HTERT RPE-1 (cell line): ENCODE measurements around the gene RGS1.

ENCODE experiments used
- in situ Hi-C: fragments of 300-500 bp; cut with MboI; formaldehyde crosslinking; loops from 4 replicates; pipeline ENCODE4 v1.14.3; 2020; ENCODE audit warnings: low sequenced_read_pairs

The RGS1 gene

DNA sequence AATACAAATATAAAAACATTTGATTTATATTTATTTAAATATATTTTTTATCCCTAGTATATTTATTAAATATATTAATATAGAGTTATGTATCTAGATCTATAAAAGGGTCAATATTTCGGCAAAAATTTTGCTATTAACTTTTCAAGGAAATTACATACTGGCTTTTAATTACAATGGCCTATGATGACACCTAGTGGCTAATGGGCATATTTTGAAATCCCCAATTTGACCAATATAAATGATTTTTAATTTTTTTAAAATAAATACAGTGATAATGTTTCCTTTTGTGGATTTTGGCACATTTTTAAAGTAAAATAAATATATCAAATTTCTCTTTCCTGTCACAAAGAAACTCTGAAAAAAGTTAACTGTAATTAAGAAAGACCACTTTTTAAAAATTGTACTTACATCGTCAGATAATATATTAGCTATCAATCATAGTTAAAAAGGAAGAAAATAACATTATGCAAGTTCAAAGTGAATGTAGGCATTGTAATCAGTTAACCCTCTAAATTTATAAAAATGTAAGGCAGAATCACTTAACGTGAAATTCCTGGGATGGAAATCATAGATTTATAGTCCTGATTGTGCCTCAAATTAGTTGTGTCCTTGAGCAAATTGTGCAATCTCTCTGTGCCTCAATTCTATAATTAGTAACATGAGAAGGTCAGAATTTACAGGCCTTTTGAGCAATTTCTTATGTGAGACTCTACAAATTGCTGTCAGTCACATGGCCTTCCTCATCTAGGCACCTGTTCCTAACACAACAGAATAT lies 34.7 kb downstream of the RGS1 start:
- in situ Hi-C loops, result no loop called here

DNA sequence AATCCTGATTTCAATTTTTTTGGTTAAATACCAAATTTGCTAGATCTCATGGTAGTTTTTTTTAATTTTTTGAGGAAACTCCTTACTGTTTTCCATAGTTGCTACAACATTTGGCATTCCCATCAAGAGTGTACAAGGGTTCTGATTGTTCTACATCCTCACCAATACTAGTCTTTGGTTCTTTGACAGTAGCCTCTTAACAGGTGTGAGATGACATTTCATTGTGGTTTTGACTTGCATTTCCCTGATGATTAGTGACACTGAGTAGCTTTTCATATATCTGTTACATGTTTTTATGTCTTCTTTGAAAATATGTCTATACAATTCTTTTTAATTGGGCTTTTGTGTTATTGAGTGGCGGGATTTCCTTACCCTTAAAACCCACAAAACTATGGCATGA lies 39.5 kb downstream of the RGS1 start:
- in situ Hi-C loops, result no loop called here

DNA sequence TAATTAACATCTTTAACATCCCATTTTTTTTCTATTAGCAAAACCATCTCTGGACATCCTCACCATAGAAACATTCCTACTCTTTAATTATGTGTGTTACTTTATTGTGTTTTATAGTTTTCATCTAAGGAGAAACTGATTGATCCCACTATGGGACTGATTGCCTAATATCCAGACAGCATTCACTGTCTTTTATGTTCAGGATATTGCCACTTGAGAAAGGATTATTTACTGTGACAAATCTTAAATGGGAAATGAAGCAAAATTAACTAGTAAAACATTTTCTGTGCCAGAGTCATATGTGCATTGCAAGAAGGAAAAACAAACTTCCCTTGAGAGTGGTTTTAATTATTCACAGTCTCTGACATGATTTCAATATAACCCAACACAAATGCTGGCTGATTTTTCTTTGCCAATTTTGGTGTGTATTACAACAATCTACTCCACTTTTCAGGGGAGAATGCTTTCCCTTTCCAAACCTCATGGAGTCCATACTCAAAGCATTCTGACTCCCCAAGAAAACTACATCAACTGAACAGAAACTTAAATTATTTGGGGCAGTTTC lies 44.6 kb downstream of the RGS1 start:
- in situ Hi-C loops, result no loop called here

DNA sequence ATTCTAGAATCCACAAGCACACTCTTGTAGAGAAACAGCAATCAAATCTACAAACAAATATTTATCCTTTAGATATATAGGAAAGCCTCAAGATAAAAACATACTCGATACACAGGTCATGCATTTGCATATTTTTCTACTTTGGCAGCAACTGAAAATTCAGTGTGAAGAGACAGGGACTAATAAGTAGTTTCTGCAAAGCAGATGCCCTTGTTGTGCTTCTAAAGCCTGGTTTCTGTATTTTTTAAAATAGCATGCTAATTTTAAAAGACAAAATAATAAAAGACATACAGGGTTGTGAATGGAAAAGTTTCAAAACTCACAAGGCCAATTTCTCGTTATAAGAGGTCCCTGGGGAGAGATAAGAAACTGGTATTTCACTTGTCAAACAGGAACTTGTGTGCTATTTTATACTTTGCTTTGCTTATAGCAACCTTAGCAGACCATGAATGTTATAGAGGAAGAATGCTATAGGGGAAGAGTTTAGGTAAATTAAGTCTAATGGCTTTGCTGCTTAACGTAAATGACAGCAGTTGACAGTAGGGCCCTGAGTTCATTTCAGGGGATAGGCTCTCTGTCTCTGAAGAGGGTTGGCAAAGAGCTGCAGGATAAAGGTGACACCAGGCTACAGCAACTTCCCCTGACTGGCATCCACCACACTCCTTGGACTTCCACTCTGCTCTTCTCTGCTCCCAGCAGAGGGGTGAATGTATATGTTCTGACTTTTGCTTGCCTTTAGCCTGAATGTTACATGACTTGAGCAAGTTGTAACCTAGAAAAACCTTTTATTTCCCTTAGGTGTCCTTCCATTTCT lies 51.0 kb downstream of the RGS1 start:
- in situ Hi-C loops, result no loop called here

DNA sequence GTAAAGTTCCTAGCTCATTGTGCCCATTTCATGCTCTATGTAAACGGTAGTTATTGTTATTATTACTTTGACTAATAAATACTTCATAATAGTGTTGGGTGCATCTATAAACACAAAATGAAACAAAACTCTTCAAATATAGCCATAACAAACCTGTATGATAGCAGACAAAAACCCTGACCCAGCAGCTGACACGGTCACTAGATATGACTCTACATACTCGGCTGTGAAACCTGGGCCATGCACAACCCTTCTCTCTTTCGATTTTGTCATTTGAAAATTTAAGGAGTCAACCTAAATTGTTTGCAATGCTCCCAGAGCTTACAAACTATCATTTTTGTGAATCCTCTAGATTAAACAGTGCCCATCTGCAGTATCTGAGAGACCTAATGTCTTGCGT lies 52.3 kb downstream of the RGS1 start:
- in situ Hi-C loops, result no loop called here

DNA sequence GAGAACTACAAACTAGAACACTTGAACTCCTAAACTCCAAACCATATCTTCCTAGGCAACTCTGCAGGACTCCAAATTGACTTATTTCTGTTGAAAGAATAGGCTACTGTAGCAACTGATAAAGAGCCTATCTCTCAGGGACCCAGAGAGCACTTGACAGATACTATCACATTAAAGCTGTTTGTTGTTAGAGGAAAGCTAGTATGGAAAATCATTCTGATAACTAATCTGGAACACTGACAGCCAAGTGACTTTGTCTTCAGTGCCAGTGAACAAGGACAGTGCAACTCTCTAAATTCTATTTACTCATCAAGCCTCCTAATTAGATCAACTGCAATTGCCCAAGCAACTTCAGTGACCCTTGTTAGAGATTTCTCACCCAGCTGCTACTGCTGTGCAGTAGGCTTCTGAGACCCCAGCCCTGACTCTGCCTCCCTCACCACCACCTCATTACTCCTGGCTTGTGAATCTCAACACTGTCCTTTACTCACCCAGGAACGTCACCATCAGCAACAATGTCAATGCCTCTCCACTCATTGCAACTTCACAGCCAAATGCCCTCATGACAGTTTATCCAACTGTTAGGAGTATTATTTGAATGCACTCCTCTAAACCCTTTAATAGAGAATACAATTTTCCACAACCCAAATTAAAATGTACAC lies 53.0 kb downstream of the RGS1 start:
- in situ Hi-C loops, result no loop called here

DNA sequence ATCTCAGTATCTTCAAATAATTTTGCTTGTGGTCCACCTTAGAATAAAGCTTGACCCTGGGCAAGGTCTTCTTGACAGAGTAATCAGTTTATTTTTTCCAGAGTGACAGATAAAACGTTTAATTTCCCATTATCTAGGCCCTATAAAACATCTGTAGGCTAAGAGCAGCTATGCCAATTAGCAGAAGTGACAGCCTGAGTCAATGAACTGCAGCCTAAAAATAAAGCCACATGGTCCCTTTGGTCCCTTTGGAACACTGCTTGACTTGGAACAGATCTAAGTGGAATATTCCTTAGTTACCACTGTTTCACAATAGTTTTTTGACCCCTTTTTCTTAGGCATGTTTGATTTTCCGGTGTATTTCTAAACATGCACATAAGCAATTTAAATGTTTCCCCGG lies 54.0 kb downstream of the RGS1 start:
- in situ Hi-C loops, result no loop called here
